GM21447 (cell line): ENCODE results near the gene ACSL1.
"Not testable (repeated sequence)": the region's sequence is repeated elsewhere in the genome, so short reads cannot be mapped to it uniquely, and the experiment has no call there.

Source experiments
- ATAC-seq: cut with Tn5 transposase; IDR thresholded peaks from one replicate; pipeline ENCODE4 v1.9.1; 2021; ENCODE audit not compliant: unreplicated experiment

ACSL1 gene

GRCh38 chr4:184792950-184793555 lies 32.7 kb downstream of the ACSL1 start:
- ATAC-seq = no peak

- ATAC-seq = no peak
Observed at GRCh38 chr4:184792334-184792733, 33.4 kb downstream of the ACSL1 start.

- no peak for ATAC-seq
Observed at GRCh38 chr4:184790826-184791225, 34.9 kb downstream of the ACSL1 start.

- no peak for ATAC-seq
Observed at GRCh38 chr4:184787766-184788503, 37.8 kb downstream of the ACSL1 start.

GRCh38 chr4:184785813-184786212 lies 40.0 kb downstream of the ACSL1 start:
- no peak for ATAC-seq

GRCh38 chr4:184784628-184785257 lies 41.0 kb downstream of the ACSL1 start:
- no peak for ATAC-seq

- no peak for ATAC-seq
Observed at GRCh38 chr4:184782731-184783373, 42.9 kb downstream of the ACSL1 start.

GRCh38 chr4:184779160-184779559 lies 46.6 kb downstream of the ACSL1 start:
- not testable (repeated sequence) for ATAC-seq

GRCh38 chr4:184778325-184778724 lies 47.4 kb downstream of the ACSL1 start:
- ATAC-seq = no peak

- ATAC-seq = no peak
Observed at GRCh38 chr4:184776821-184777220, 48.9 kb downstream of the ACSL1 start.

GRCh38 chr4:184775854-184776555 lies 49.8 kb downstream of the ACSL1 start:
- ATAC-seq = no peak

- no peak for ATAC-seq
Observed at GRCh38 chr4:184774152-184774551, 51.6 kb downstream of the ACSL1 start.

- no peak for ATAC-seq
Observed at GRCh38 chr4:184771416-184771815, 54.4 kb downstream of the ACSL1 start.

- ATAC-seq = no peak
Observed at GRCh38 chr4:184769141-184769765, 56.5 kb downstream of the ACSL1 start.

GRCh38 chr4:184768296-184768695 lies 57.5 kb downstream of the ACSL1 start:
- no peak for ATAC-seq

- no peak for ATAC-seq
Observed at GRCh38 chr4:184766446-184766845, 59.3 kb downstream of the ACSL1 start.

- no peak for ATAC-seq
Observed at GRCh38 chr4:184765473-184766340, 60.1 kb downstream of the ACSL1 start.

GRCh38 chr4:184764601-184765000 lies 61.2 kb downstream of the ACSL1 start:
- no peak for ATAC-seq

- no peak for ATAC-seq
Observed at GRCh38 chr4:184763150-184763780, 62.5 kb downstream of the ACSL1 start.
